GM15510 (cell line): ENCODE data around the gene LY86.

Experiments used
- POLR2A ChIP-seq: IDR thresholded peaks from 3 replicates; pipeline ENCODE4 v1.6.1; 2011; ENCODE audit warnings: borderline replicate concordance; ENCODE audit not compliant: insufficient read length; ENCODE audit errors: extremely low read depth

LY86 gene

DNA sequence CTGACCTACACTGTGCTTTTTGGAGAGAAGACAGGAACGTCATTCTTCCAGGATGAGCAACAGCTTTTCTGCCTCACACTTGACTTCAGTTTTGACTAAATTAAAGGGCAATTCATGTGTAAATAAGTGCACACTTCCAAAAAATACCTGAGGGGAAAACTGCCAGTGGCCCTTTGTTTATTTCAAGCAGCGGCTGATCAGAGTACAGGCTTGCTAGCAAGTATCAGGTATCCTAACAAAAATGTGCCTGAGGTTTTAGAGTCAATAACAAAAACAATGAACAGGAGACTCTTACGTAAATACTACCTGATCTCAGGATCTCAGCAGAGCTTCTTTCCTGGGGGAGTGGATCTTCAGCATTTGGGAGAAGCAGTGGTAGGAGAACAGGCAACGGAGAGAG lies 12.4 kb downstream of the LY86 start:
- TF ChIP-seq POLR2A, result no peak

DNA sequence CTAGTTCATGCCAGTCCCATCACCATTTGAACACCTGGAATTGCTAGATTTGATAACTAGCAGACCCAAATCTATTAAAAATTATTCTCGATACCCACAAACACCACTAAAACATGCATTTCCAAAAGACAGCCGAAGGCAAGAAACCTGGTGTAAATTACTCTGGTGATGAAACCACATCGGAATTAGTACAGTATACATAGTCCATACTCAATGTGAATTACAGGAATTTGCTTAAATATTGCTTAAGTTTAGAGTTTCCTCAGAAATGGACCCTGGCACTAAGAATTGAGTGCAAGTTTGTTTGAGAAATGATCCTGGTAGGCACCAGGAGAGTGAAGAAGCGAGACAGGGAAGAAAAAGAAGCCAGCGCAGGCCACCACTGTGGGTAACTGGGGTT lies 13.7 kb downstream of the LY86 start:
- TF ChIP-seq POLR2A, result no peak

DNA sequence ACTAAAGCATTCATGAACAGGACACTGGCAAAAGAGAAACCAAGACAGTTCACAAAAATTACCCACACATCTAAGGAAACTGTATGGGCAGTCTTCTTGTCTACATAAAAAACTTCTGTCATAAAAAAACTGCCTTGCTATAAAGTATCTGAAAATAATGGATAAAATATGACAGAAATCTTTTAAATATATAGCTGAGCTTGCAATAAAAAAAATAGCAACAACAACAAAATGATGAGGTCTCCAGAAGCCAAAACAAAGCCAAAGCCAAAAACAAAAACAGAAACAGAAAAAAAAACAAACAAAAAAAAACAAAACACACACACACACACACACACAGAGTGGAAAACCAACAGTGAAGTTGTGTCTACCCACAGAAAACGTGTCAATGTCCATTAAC lies 14.8 kb downstream of the LY86 start:
- no peak for TF ChIP-seq POLR2A

DNA sequence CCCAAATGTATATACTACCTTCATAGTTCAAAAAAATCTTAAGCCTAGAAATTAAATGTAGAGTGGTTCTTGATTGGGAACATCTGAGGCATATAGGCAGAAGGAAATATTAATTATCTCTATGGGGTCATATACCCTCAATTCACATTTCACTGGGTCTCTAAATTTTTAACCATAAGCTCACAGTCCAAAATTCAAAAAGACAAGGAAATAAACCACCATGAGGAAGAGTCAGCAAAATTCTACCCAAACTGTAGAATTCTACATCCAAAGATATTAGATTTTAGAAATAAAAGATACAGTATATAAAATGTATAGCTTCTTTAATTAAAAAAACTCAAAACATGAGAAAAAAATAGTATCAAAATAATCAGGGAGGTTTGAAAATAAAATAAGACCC lies 15.5 kb downstream of the LY86 start:
- TF ChIP-seq POLR2A, result no peak

DNA sequence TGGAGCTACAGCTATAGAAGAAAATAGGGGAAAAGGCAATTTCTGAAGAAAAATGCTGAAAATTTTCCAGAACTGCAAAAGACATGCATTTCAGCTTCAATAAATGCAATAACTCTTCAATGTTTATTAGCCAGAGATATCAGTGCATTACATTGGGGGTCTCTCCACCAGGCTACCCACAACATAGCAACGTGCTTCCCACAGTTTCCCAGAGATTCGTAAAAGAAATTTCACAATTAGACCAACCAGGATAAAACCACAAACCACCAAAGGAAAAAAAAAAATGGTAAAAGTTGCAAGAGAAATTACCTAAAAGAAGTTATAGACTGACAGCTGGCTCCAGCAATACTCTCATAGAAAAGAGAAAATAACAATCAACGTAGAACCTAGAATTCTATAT lies 16.0 kb downstream of the LY86 start:
- TF ChIP-seq POLR2A, result no peak

DNA sequence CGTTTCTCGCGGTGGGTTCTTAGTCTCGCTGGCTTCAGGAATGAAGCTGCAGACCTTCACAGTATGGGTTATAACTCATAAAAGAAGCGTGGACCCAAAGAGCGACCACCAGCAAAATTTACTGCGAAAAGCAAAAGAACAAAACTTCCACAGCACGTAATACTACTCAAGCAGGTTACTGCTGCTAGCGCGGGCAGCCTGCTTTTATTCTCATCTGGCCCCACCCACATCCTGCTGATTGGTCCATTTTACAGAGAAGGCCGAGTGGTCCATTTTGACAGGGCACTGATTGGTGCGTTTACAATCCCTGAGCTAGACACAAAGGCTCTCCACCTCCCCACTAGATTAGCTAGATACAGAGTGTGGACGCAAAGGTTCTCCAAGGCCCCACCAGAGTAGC lies 17.4 kb downstream of the LY86 start:
- no peak for TF ChIP-seq POLR2A

DNA sequence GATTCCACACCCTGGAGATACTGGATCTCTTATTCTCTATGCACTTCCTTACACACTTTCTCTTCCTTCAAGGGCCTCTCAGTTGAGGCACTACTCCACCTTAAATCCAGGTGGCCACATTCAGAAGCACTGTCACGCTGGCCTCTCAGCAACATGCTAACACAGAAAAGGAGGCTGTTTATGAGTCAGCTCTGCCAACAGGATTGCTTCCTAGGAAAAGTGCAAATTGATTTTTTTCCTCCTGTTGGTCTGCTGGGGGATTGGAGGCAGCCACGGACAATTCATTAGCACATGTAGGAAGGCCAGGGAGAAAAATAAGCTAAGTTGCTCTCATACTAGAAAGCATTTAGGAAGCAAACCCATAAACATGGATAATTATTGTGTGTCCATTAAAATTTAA lies 20.9 kb downstream of the LY86 start:
- TF ChIP-seq POLR2A, result no peak

DNA sequence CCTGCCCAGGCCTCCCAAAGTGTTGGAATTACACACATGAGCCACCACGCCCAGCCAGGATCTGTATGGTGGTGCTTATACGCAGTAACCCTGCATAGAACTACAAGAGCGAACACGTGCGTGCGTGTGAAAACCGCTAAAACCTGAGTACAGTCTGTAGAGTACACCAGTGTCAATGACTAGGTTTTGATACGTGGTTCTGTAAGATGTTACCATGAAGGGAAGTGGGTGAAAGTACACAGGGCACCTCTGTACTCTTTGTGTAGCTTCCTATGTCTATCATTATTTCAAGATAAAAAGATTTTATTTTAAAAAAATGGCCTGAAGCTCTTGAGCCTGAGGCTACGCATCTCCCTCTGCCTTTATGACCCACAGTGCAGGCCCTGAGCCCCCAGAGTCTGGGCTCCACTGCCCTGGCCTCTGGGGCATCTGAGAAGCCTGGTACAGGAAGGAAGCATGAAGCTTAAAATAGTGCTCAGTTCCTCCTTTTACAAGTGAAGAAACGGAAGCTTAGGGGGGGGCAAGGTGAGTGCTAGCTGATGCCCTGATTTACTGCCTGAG lies 21.6 kb downstream of the LY86 start:
- TF ChIP-seq POLR2A, result peak; percentile 31

DNA sequence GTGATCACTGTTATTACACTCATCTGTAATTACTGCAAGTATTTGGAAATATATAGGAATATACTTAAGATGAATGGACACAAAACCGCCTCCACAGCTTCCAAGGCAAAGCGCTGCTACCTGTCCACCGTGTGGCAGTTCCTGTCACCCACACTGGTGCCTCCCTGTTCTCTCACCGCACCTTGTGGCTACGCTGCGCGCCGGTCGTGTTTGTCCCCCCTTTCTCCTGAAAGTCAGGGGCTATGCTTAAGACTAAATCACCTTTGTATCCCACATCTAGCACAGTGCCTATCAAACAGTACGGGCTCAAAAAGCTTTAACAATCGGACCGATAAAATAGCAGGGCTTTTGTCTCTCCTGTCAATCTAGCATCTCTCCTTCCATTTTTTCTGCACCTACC lies 23.0 kb downstream of the LY86 start:
- no peak for TF ChIP-seq POLR2A

DNA sequence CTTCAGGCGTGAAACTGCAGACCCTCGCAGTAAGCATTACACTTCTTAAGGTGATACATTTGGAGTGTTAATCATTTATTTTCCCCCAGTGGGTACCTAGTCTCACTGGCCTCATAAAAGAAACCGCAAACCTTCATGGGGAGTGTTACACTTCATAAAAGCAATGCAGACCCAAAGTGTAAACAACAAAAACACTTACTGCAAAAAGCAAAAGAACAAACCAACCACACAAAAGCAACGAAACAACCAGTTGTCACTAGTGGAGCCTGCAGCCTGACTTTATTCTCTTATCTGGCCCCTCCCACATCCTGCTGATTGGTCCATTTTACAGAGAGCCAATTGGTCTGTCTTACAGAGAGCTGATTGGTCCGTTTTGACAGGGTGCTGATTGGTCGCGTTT lies 23.8 kb downstream of the LY86 start:
- no peak for TF ChIP-seq POLR2A

DNA sequence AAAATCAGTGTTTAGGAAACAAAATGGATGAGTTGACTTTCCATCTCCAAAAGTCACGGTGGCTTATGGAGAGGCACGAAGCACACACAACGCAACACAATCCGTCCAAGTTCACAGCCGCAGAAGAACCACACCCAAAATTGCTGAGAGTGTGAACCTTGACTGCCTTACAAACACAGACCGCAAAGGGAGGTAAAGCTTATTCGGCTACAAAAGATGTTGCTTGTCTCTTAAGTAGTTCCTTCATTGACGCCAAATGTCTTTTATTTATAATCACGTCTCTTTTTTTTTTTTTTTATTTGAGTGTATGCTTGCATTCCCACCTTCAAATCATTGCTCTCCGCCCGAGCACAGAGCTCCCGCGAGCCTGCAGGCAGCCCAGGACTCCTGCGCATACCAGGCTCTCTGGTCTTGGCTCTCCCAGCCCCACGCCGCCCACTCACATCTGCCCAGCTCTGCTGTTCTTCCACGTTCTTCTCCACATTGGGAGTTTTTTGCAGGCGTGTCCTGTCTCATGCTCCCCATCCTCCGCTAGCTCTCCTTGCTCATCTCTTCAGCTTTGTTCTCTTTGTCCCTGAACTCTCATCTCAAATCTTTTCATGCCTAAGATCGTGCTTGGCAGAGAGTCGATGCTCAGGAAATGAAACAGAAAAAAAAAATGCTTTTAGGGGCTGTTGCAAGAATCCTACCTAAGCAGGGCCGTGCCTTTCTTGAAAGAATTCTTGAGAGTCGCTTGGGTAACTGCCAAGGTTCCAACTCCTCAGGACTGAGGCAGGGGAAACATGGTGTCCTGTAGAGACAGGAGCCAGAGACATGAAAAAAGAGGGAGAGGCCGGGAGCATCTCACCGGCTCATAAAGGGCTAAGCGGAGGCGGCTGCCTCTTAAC lies 25.8 kb downstream of the LY86 start:
- TF ChIP-seq POLR2A, result no peak

DNA sequence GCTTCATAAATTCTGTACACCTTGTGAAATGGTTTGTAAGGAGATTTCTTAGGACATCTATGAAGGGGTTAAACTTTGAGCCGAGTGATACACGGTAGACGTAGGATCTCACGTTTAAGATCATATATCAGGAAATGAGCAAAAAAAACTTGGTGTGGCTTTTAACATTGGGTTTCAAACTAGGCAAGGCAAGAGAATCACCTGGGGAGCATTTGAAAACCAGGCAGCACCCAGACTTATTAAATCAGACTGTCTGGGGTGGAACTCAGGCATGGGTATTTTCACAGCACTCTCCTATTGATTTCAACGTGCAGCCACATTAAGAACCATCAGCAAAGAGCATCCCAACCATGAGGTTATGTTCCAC lies 26.4 kb downstream of the LY86 start:
- TF ChIP-seq POLR2A, result no peak

DNA sequence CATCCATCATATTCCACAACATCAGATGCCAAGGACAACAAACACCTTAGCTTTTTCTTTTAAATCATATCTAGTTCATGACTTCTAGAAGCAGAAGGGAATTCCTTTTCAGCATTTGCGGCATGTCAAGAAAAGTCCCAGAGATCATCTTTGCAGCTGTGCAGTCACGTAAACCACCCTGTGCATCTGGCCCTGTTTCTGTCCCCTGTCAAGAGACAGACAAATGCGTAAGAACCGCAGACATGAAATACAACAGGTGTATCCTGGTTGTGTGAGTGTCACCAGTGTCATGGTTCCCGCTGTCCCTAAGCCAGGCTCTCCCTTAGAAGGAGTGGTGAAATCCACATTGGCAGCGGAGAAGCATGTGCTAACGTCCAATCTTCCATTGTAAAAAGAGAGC lies 28.1 kb downstream of the LY86 start:
- no peak for TF ChIP-seq POLR2A

DNA sequence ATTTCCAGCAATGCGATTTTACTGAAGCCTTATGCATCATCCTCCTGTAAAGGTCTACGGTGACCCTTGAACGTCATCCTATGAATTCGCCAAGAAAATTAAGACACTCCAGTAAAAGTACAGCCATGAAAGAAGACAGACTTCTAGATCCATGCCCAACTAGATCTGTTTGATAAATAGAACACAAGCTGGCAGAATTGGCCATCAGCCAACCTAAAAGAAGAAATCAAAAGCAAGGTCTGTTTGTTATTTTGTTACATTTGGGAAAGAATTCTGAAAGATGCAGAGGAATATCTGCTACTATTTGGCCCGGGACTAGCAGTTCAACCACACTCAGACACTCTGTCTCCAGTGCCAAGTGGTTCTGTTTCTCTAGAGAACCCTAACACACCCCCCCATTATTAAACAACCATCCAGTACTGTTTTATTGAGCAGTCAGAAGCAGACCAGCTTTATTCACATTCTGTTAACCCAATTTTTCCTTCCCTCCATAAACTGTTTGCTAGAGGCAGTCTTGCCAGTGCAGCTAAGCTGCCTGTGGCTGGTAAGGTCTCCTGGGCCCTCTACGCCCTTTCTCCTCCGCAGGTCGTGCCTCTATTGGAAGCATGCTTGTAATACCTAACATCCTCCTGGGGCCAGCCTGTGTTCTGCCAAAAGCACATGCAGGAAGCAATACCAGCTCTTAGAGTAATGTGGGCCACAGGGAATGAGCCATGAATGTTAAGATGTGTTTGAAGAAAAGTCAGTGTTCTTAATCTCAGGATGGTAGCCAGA lies 30.7 kb downstream of the LY86 start:
- TF ChIP-seq POLR2A, result no peak

DNA sequence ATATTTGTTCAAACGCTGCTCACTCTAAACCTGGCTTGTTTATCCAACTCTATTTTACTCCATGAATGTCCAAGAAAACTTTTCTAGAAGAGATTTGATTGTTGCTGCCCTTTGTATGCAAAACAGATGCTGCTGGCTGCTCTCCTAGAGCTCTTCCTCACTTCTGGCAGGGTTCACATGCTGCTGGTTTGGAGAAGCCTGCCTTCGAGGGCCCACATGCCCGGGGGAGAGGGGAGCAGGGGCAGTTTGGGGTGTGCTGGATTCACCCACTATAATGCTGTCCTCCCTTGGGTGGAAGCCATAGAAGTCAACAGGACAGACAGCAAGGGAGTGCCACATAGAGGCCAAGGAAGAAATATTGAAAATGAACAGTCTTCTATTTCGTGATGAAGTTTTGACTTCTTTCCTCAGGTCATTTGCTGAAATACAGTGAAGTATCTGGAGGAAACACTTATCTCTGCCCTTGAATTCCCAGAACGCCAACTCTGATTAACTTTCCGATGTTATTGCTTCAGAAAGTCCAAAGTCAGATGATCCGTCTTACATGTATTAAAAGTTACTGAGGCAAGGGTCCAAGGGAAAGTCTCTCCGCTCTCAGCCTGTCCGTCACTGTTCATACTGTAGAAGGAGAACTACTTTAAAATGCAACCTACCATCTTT lies 32.4 kb downstream of the LY86 start:
- TF ChIP-seq POLR2A, result no peak

DNA sequence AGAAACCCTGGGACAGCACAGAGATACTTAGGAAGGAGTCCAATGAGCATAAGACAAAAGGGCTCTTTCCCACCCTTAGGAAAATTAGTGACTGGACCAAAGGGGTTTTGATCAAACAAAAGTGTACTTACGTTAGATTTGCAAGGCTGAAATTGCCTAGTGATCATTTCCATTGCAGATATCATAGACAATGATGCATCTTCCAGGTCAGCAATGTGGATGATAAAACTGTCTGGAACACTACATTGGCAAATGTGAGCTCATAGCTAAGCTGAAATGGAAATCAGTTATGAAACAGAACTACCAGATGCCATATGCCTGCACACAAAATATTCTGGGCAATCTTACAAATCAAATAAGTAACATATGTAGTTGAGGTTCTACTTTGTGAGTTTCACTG lies 34.0 kb downstream of the LY86 start:
- TF ChIP-seq POLR2A, result no peak

DNA sequence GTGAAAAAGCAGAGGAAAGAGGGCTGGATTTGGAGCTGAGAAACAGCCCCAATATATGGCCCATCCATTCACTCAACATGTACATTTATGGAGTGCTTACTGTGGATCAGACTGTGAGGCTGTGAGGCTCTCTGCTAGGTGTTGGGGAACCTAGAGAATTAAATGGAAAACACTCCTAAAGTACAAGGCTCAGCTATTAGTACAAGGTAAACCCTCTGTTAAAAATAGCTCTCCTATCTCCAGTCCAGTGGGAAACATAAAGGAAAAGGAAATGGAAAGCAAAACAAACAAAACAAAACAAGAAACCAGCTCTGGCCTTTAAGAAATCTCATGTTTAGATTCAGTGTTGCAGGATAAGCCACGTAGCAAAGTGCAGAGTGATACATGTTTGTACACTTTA lies 35.0 kb downstream of the LY86 start:
- no peak for TF ChIP-seq POLR2A
